Stimulated activated CD4-positive, alpha-beta T cell treated with anti-CD3 and anti-CD28 coated beads, Interleukin-1b, Interleukin-23, amount 100 ng/mL, for 48 hours (primary cell): ENCODE measurements around the gene CFAP97D1.

Experiments used
- DNase-seq: peaks from one replicate; pipeline ENCODE4 v3.0.0-alpha.2; 2020

Gene CFAP97D1

GRCh38 chr17:43780135-43780534 lies at the start of gene CFAP97D1:
Gene CFAP97D1, plus strand, starts transcription at chr17:43780435. Its CDS starts 28 bp downstream, at chr17:43780463.
- DNase-seq: no peak

DNA sequence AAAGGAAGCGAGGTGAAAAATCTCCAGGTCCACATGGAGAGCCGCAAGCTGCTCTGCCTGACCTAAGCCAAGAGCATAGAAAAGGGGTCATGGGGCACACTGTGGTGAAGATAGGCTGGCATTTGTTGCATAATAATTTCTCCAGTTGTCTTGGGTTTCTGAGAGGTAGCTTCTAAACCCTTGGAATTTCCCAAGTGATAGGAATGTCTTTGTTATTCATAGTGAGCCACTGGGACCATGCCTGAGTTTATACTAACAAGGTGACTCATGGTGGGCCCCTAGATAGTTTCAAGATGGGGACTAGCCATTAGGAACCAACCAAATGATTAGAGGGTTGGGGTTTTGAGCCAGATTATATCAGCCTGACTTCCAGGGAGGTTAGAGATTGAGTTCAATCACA lies 47.3 kb upstream of the CFAP97D1 start:
- DNase-seq: no peak

- DNase-seq: no peak
Measured at GRCh38 chr17:43733956-43734355, 46.3 kb upstream of the CFAP97D1 start.

DNA sequence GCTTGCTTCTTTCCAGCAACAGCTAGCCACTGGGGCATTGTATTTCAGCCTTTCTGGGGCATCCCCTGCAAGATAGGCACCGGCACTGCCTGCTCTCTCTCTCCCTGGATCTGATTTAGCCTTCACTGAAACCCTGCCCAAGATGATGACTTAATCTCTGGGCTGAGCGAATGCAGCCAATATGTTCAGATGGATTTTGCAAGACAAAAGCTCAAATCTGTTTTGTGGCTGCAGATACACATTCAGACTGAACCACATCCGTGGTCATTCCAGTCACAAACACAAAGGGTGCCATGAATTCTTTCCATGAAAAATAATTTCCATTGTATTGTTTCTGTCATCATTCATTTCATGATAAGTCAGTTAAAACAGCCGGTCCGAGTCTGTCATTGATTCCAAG lies 45.9 kb upstream of the CFAP97D1 start:
- DNase-seq: no peak

DNA sequence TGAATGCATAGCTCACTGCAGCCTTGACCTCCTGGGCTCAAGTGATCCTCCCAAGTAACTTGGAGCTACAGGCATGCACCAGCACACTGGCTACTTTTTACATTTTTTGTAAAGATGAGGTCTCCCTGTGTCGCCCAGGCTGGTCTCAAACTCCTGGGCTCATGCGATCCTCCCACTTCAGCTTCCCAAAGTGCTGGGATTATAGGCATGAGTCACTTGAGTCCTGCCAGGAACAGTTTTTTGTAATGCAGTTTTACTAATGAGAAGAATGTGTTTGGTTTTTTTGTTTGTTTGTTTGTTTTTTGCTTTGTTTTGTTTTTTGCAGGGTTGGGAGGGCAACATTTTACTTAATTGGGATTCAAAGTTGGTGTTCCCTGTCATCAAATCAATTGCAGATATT lies 43.8 kb upstream of the CFAP97D1 start:
- DNase-seq: no peak

DNA sequence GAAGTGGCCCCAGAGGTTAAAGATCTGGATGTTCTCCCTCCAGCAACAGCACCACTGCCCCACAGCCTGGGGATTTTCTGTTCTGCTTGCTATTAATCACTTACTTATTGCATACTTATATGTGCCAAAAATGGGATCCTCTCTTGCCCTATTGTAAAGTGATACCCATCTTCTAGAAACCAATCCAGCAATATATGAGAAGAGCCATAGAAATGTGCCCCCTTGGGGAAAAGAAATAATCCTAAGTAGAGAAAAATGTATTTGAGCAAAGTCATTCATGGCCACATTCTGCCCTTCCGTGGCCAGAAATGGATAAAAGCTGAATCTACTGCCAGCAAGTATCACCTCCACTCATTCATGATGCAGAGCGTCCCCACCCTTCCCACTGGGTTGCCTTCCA lies 42.5 kb upstream of the CFAP97D1 start:
- no peak for DNase-seq

DNA sequence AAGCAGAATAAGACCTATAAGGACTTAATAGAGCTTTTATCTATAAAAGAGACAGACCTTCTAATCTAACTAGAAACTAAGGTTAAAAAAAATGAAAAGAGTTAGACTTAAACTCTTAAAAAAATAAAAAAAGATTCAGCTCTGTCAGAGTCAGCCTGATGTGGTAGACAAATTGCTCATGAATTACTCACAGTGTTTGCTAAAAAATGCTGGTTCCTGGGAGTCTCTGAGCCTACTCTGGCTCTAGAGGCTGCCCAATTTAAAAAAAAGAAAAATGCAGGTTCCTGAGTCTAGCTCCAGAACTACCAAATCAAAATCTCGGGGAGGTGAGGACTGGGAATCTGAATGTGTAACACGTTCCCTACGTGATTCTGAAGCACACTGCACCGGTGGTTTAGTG lies 39.7 kb upstream of the CFAP97D1 start:
- no peak for DNase-seq

GRCh38 chr17:43741636-43742035 lies 38.6 kb upstream of the CFAP97D1 start:
- DNase-seq: no peak

- DNase-seq: no peak
Measured at GRCh38 chr17:43745541-43745940, 34.7 kb upstream of the CFAP97D1 start.

DNA sequence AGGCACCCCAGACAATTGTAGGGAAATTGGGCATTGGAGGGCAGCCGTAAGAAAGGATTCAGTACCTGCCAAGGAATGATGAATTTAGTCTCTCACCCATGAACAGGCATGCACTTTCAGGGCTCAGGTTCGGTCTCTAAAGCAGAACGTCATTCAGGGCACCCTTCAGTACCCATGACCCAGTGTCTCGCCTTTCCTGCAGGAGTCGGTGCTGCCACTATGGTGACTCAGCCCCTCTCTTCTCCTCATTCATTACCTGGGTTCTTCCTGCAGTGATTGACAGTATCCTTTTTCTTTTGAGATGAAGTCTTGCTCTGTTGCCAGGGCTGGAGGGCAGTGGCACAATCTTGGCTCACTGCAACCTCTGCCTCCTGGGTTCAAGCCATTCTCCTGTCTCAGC lies 30.1 kb upstream of the CFAP97D1 start:
- DNase-seq: no peak

DNA sequence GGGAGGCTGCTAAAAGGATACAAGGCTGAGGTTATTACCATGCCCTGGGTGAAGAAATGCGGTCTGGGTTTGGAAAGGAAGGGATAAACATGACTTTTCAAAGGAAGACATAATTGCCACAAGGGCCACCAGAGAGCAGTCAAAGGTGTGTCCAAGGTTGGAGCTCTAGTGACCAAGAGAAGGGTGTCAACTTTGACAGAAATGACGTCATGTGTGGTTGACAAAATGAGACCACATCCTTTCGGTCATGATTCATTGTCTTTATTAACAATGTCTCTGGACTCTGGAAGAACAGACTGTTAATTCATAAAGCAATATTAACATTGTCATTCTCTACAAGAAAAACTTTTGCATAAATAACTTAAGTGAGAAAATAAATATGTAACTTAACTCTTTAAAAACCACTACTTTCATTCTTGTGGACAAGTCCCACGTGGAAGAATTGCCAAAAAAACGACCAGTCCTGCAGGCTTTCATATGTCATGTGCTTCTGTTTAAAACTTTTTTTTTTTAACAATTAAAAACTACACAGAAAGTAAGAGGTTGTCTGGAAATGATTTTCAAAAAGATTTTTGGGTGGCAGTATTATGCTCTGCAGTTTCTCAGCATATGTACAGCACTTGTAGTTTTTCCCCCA lies 26.6 kb upstream of the CFAP97D1 start:
- DNase-seq: no peak

GRCh38 chr17:43754947-43755346 lies 25.3 kb upstream of the CFAP97D1 start:
- DNase-seq: no peak

DNA sequence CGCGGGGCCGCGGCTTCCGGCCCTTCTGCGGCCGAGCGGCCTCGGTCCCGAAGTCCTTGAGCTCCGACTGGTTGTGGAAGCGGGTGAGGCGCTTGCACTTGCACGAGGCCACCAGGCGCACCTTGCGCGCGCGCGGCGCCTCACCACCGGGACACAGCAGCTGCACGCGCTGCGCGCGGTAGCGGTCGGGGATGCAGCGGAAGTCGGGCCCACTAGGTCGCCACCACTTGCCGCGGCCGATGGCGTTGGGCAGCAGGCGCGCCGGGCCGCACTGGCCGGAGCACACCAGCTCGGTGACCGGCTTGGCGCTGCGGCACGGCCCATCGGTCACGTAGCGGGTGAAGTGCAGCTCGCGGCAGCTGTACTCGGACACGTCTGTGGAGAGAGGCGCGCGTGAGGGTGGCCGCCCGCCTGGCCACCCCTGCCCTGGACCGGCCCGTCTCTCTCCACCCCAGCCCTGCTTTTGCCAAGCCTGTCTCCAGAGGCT lies 24.8 kb upstream of the CFAP97D1 start:
- DNase-seq: peak; percentile 10

DNA sequence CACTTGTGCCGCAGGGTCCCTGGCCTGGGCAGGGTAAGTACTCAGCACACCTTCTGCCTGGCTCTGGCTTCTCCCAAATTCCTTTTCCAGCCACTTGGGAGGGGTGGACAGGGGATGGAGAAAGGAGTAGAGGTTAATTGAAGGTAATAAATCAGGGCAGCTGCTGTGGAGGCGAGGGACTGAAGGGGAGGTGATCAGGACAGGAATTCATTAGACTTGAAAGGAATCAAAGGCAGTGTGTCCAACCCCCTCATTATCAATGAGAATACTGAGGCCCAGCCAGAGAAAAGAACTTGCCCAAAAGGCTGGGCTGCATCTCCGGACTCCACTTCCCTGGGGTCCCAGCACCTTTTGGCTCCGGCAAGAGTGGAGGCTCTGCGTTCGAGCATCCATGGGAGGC lies 24.0 kb upstream of the CFAP97D1 start:
- DNase-seq: no peak

GRCh38 chr17:43757171-43757660 lies 23.0 kb upstream of the CFAP97D1 start:
- no peak for DNase-seq

DNA sequence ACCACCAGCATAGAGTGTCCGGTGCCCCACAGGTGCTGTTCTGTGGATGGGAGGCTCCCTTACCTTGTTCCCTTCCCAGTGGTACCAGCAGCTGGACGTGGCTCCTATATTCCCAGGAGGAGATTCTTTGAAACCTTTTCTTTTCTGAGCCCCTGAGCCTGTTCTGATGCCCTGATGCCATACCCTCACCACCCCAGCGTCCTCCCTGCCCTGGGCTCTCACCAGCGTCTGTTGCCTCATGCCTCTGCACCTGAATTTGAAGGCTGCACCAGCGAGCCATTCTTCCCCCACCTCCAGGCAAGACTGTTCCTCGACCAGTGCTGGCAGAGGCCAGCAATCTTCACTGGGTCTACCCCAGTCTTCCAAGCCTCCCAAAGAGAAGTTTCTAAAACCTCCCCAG lies 22.1 kb upstream of the CFAP97D1 start:
- DNase-seq: no peak

- DNase-seq: no peak
Measured at GRCh38 chr17:43758497-43759174, 21.6 kb upstream of the CFAP97D1 start, which contains the start of gene SOST. Gene SOST, minus strand, starts transcription at chr17:43758791. Its CDS starts 50 bp downstream, at chr17:43758741.

- no peak for DNase-seq
Measured at GRCh38 chr17:43759836-43760235, 20.4 kb upstream of the CFAP97D1 start.

DNA sequence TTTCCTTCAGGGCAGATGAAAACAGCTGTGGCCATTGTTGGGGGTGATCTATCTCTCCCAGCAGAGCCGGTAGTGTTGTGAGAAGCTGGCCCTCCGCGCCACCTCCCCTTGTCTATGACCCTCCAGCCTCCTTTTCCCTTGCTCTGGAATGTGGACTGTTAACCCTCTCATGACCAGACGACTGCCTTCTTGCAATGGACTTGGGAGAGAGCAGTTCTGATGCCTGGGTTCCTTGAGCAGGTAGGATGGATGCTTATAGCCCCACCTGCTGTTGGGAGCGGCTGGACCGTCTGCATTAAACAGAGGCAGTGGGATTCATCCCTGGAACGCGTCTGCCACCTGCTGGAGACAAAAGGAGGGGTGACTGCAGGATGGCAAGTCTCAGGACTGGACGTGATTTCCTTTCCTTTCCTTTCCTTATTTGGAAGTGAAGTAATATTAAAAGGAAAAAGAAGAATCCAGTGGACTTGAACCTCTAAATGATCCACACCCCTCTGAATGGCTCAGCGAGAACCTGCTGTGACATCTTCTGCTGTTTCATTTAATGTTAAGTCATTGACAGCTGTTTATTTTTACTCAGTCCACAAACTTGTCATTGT lies 19.9 kb upstream of the CFAP97D1 start:
- DNase-seq: peak; percentile 89

- peak; percentile 11 for DNase-seq
Measured at GRCh38 chr17:43766413-43767052, 13.7 kb upstream of the CFAP97D1 start.

GRCh38 chr17:43767053-43767712 lies 13.1 kb upstream of the CFAP97D1 start:
- DNase-seq: no peak

DNA sequence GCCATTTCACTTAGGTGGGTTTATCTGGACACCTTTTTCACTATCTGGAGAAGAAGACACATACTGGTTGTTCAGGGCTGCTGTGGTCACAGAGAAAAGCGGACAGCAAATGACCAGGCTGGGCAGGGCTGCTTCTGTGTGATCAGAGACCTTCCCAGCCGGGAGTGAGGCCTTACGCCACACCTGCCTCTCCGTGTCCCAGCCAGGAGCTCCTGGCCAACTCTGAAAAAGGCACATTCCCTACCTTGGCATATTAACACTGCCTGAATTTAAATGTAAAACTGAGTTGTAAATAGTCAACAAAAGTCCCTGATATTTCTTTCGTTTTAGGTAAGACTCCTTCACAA lies 12.5 kb upstream of the CFAP97D1 start:
- DNase-seq: no peak

DNA sequence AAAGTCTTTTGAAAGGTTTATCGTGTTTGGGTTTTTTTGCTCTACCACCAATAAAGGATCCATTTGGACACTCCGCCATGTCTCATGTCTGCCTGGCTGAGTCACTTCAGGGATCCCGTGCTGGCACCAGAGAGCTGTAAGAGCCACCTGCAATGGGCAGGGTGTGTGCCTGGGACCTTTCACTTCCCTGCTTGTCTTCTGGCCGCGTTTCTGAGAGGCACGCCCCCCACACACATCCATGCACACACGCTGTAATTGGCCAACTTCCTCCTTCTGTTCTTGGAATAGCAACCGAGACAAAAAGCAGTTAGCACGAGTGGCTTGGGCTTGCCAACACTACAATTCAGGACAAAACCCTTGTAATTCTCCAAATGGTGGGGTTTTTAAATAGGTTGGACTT lies 11.9 kb upstream of the CFAP97D1 start:
- no peak for DNase-seq
